ENCODE data around the gene KRT4.

- no peak for TF ChIP-seq CTCF (IDR thresholded peaks at IDR 0.05)
- TF ChIP-seq POLR2A (IDR thresholded peaks at IDR 0.05), result no peak
Observed at GRCh38 chr12:52834727-52835001, 20.7 kb upstream of the KRT4 start.

Data from testis (tissue), 2 donors.